Activated T-cell treated with anti-CD3 and anti-CD28 coated beads, Interleukin-2, amount 50 U/mL, for 72 hours (primary cell): Measurements from ENCODE around the gene IVD. TPM values are rescaled to one million over a fixed set of nuclear protein-coding genes. Genes with fewer than 3 reads are reported as not detected.

Experiments
- ATAC-seq, 2 donors: fragments of 150-1000 bp; cut with Tn5 transposase; replicated peaks in 1 of 2; 2 replicates each; pipeline ENCODE4 v1.10.0; 2021; ENCODE audit warnings: moderate library complexity in 2 of 2, mild to moderate bottlenecking in 1 of 2
- DNase-seq, 2 donors: peaks; one replicate each; pipeline ENCODE4 v3.0.0; 2021 to 2022; ENCODE audit warnings: mixed read lengths in 1 of 2
- H3K27ac Mint-ChIP-seq: one replicate; pipeline ENCODE4 v1.8.0; 2022; ENCODE audit warnings: mild to moderate bottlenecking, moderate library complexity, mixed read lengths
- H3K27me3 Mint-ChIP-seq: one replicate; pipeline ENCODE4 v1.8.0; 2022; ENCODE audit warnings: low read depth, mixed read lengths
- H3K36me3 Mint-ChIP-seq, 2 donors: one replicate each; pipeline ENCODE4 v1.8.0; 2022; ENCODE audit warnings: mixed read lengths in 2 of 2, mild to moderate bottlenecking in 1 of 2; ENCODE audit not compliant: insufficient read depth in 2 of 2
- H3K4me1 Mint-ChIP-seq: one replicate; pipeline ENCODE4 v1.8.0; 2022; ENCODE audit warnings: low read depth, mixed read lengths
- H3K4me3 Mint-ChIP-seq, 2 donors: one replicate each; pipeline ENCODE4 v1.8.0; 2022; ENCODE audit warnings: mild to moderate bottlenecking in 2 of 2, mixed read lengths in 2 of 2, moderate library complexity in 2 of 2
- H3K9me3 Mint-ChIP-seq, 2 donors: one replicate each; pipeline ENCODE4 v1.8.0; 2022; ENCODE audit warnings: mixed read lengths in 2 of 2
- total RNA-seq, 2 donors: library from RNA; stranded (reverse); gene quantifications; one replicate each; pipeline ENCODE4 v1.2.3, GENCODE V29; 2022

The IVD gene
- total RNA-seq, 2 donors from 2014 or later, result 61.2 to 75.5 TPM

- no peaks in the 10 kb centered on the region for H3K36me3 Mint-ChIP-seq
- H3K4me1 Mint-ChIP-seq, result no peaks in the 10 kb centered on the region
- DNase-seq (no peak), ATAC-seq (no peak)
- H3K27ac Mint-ChIP-seq, result no peak overlapping the region
- H3K27me3 Mint-ChIP-seq, result no peaks in the 10 kb centered on the region
- H3K9me3 Mint-ChIP-seq, result no peaks in the 10 kb centered on the region
- H3K4me3 Mint-ChIP-seq, result no peak overlapping the region
Observed at GRCh38 chr15:40429068-40429710, 23.6 kb downstream of the IVD start.

- DNase-seq (no peak), ATAC-seq (no peak)
- H3K27me3 Mint-ChIP-seq, result peaks cover 6% of the 10 kb centered on the region
- H3K36me3 Mint-ChIP-seq, result no peaks in the 10 kb centered on the region
- H3K9me3 Mint-ChIP-seq, result no peaks in the 10 kb centered on the region
- H3K4me1 Mint-ChIP-seq, result peaks cover 4% of the 10 kb centered on the region
- H3K4me3 Mint-ChIP-seq, result no peak overlapping the region
- no peak overlapping the region for H3K27ac Mint-ChIP-seq
Observed at GRCh38 chr15:40430271-40430805, 24.7 kb downstream of the IVD start.

- Mint-ChIP-seq H3K27me3 (peaks cover 50% of the 10 kb centered on the region), H3K9me3 (no peaks in the 10 kb centered on the region), H3K27ac (no peak overlapping the region), H3K4me1 (peaks cover 35% of the 10 kb centered on the region), H3K36me3 (peaks cover 0 to 2% of the 10 kb centered on the region in 2 donors), H3K4me3 (peak overlapping the region in 1 of 2 donors; percentile 55)
- ATAC-seq (no peak), DNase-seq (no peak)
Observed at GRCh38 chr15:40435023-40435709, 29.6 kb downstream of the IVD start.

GRCh38 chr15:40435710-40436089, 30.1 kb downstream of the IVD start:
- Mint-ChIP-seq H3K27ac (no peak overlapping the region), H3K9me3 (no peaks in the 10 kb centered on the region), H3K36me3 (peaks cover 0 to 2% of the 10 kb centered on the region in 2 donors), H3K4me3 (peak overlapping the region; percentile 16 to 55), H3K27me3 (peaks cover 52% of the 10 kb centered on the region), H3K4me1 (peaks cover 37% of the 10 kb centered on the region)
- ATAC-seq (no peak), DNase-seq (no peak)

GRCh38 chr15:40436116-40436891, 30.7 kb downstream of the IVD start:
- Mint-ChIP-seq H3K27ac (no peak overlapping the region), H3K4me3 (peak overlapping the region; percentile 76 to 78), H3K36me3 (peaks cover 0 to 2% of the 10 kb centered on the region in 2 donors), H3K4me1 (peaks cover 37% of the 10 kb centered on the region), H3K9me3 (no peaks in the 10 kb centered on the region), H3K27me3 (peaks cover 52% of the 10 kb centered on the region)
- no peak for ATAC-seq
- no peak for DNase-seq

- no peak overlapping the region for H3K27ac Mint-ChIP-seq
Observed at GRCh38 chr15:40436892-40437751, 31.5 kb downstream of the IVD start.

GRCh38 chr15:40437752-40438687, 32.4 kb downstream of the IVD start:
- peaks cover 0 to 2% of the 10 kb centered on the region in 2 donors for H3K36me3 Mint-ChIP-seq
- H3K27ac Mint-ChIP-seq, result no peak overlapping the region
- no peak for ATAC-seq
- no peaks in the 10 kb centered on the region for H3K9me3 Mint-ChIP-seq
- peaks cover 45% of the 10 kb centered on the region for H3K4me1 Mint-ChIP-seq
- peaks cover 52% of the 10 kb centered on the region for H3K27me3 Mint-ChIP-seq
- peak overlapping the region; percentile 7 to 46 for H3K4me3 Mint-ChIP-seq
- no peak for DNase-seq

More at GRCh38 chr15:40436892-40437751, 31.5 kb downstream of the IVD start:
- Mint-ChIP-seq H3K36me3 (peaks cover 0 to 2% of the 10 kb centered on the region in 2 donors), H3K4me3 (peak overlapping the region; percentile 76 to 78), H3K27me3 (peaks cover 52% of the 10 kb centered on the region), H3K4me1 (peaks cover 37% of the 10 kb centered on the region), H3K9me3 (no peaks in the 10 kb centered on the region)
- DNase-seq (no peak), ATAC-seq (no peak)

- peaks cover 52% of the 10 kb centered on the region for H3K4me1 Mint-ChIP-seq
- no peak overlapping the region for H3K4me3 Mint-ChIP-seq
- H3K9me3 Mint-ChIP-seq, result no peaks in the 10 kb centered on the region
Observed at GRCh38 chr15:40438712-40439111, 33.1 kb downstream of the IVD start.

GRCh38 chr15:40439461-40439959, 33.9 kb downstream of the IVD start:
- peaks cover 60% of the 10 kb centered on the region for H3K4me1 Mint-ChIP-seq

More at GRCh38 chr15:40438712-40439111, 33.1 kb downstream of the IVD start:
- H3K27ac Mint-ChIP-seq, result no peak overlapping the region
- H3K27me3 Mint-ChIP-seq, result peaks cover 52% of the 10 kb centered on the region
- DNase-seq (no peak), ATAC-seq (no peak)
- peaks cover 0 to 2% of the 10 kb centered on the region in 2 donors for H3K36me3 Mint-ChIP-seq

GRCh38 chr15:40439960-40440742, 34.6 kb downstream of the IVD start:
- Mint-ChIP-seq H3K36me3 (peaks cover 0 to 2% of the 10 kb centered on the region in 2 donors), H3K27me3 (peaks cover 48% of the 10 kb centered on the region), H3K4me3 (peak overlapping the region; percentile 85 to 96), H3K27ac (peak overlapping the region; percentile 55), H3K4me1 (peaks cover 64% of the 10 kb centered on the region), H3K9me3 (no peaks in the 10 kb centered on the region)
- ATAC-seq, result no peak
- peak; percentile 46 to 52 for DNase-seq

More at GRCh38 chr15:40439461-40439959, 33.9 kb downstream of the IVD start:
- peaks cover 0 to 2% of the 10 kb centered on the region in 2 donors for H3K36me3 Mint-ChIP-seq
- ATAC-seq, result no peak
- peak overlapping the region; percentile 85 to 96 for H3K4me3 Mint-ChIP-seq
- H3K27me3 Mint-ChIP-seq, result peaks cover 52% of the 10 kb centered on the region
- DNase-seq, result no peak
- H3K27ac Mint-ChIP-seq, result no peak overlapping the region
- no peaks in the 10 kb centered on the region for H3K9me3 Mint-ChIP-seq
